Activated CD8-positive, alpha-beta T cell treated with anti-CD3 and anti-CD28 coated beads for 36 hours (primary cell): ENCODE measurements around the gene RYR1. TPM values are rescaled to one million over a fixed set of nuclear protein-coding genes. Genes with fewer than 3 reads are reported as not detected.
"Not testable (repeated sequence)": the region's sequence is repeated elsewhere in the genome, so short reads cannot be mapped to it uniquely, and the experiment has no call there.

Experiments
- ATAC-seq: fragments of 200-7000 bp; cut with Tn5 transposase; one replicate; pipeline ENCODE4 v1.10.0; 2021; ENCODE audit warnings: mild to moderate bottlenecking, moderate library complexity
- CTCF ChIA-PET: fragments of 350-600 bp; sonication (Branson Sonifier 250); formaldehyde crosslinking; loops from one replicate; lab custom pipeline; 2021; ENCODE audit warnings: antibody characterized with exemption; lab: Charles Lee
- POLR2A ChIA-PET: fragments of 350-600 bp; sonication (Branson Sonifier 250); formaldehyde crosslinking; loops from one replicate; lab custom pipeline; 2021; ENCODE audit warnings: antibody characterized with exemption; lab: Charles Lee
- DNase-seq: peaks from one replicate; pipeline ENCODE4 v3.0.0-alpha.2; 2020
- H3K27ac Mint-ChIP-seq: one replicate; pipeline ENCODE4 v1.8.0; 2021; ENCODE audit warnings: mild to moderate bottlenecking, mixed read lengths
- H3K27me3 Mint-ChIP-seq: one replicate; pipeline ENCODE4 v1.8.0; 2021; ENCODE audit warnings: mixed read lengths
- H3K36me3 Mint-ChIP-seq: one replicate; pipeline ENCODE4 v1.8.0; 2021; ENCODE audit warnings: low read depth, mixed read lengths
- H3K4me1 Mint-ChIP-seq: one replicate; pipeline ENCODE4 v1.8.0; 2021; ENCODE audit warnings: low read depth, mixed read lengths
- H3K4me3 Mint-ChIP-seq: one replicate; pipeline ENCODE4 v1.8.0; 2021; ENCODE audit warnings: mild to moderate bottlenecking, moderate library complexity, mixed read lengths
- H3K9me3 Mint-ChIP-seq: one replicate; pipeline ENCODE4 v1.8.0; 2021; ENCODE audit warnings: mixed read lengths
- CTCF ChIP-seq: fragments of 200-600 bp; IDR thresholded peaks from one replicate; pipeline ENCODE4 v1.8.0; 2022; ENCODE audit warnings: antibody characterized with exemption, mild to moderate bottlenecking
- intact Hi-C: fragments of 100-400 bp; cut with micrococcal nuclease; formaldehyde crosslinking; loops from one replicate; pipeline ENCODE4 v1.10.0; 2022
- total RNA-seq, 2 experiments: library from RNA; stranded (reverse); gene quantifications; one replicate each; pipeline ENCODE4 v1.2.3, GENCODE V29; 2021

Gene RYR1
- total RNA-seq, 2 experiments from 2014 or later, result 0.63 to 1.2 TPM

- Mint-ChIP-seq H3K27me3 (no peaks in the 10 kb centered on the region), H3K9me3 (no peaks in the 10 kb centered on the region), H3K4me1 (peaks cover 8% of the 10 kb centered on the region), H3K36me3 (peaks cover 59% of the 10 kb centered on the region), H3K27ac (no peak overlapping the region), H3K4me3 (no peak overlapping the region)
- intact Hi-C loops, result no loop called here
- no peak for TF ChIP-seq CTCF
- ATAC-seq (no peak), DNase-seq (no peak)
- CTCF ChIA-PET, result interaction anchor here (2.0 kb wide), 1 partner anchor 8 kb away, joined by 8 read pairs; no protein-coding TSS in a partner anchor
- POLR2A ChIA-PET, result no interaction called here
These were observed 192.9 kb downstream of the RYR1 start for GRCh38 chr19:38626401-38626800.

- H3K4me1 Mint-ChIP-seq, result peaks cover 6% of the 10 kb centered on the region
- ChIA-PET POLR2A (no interaction called here), CTCF (no interaction called here)
- peak overlapping the region; percentile 20 for H3K27ac Mint-ChIP-seq
- H3K36me3 Mint-ChIP-seq, result peaks cover 50% of the 10 kb centered on the region
- intact Hi-C loops, result no loop called here
- DNase-seq (no peak), ATAC-seq (no peak)
- no peaks in the 10 kb centered on the region for H3K9me3 Mint-ChIP-seq
- H3K27me3 Mint-ChIP-seq, result no peaks in the 10 kb centered on the region
- no peak for TF ChIP-seq CTCF
- H3K4me3 Mint-ChIP-seq, result no peak overlapping the region
These were observed 196.1 kb downstream of the RYR1 start for GRCh38 chr19:38629568-38629967.

GRCh38 chr19:38631301-38631700, 197.8 kb downstream of the RYR1 start:
- ATAC-seq, POLR2A ChIA-PET, CTCF ChIA-PET, DNase-seq, H3K9me3 Mint-ChIP-seq, H3K27me3 Mint-ChIP-seq, H3K27ac Mint-ChIP-seq, H3K4me3 Mint-ChIP-seq: not testable (repeated sequence)
- Mint-ChIP-seq H3K4me1 (peaks cover 20% of the 10 kb centered on the region), H3K36me3 (peaks cover 52% of the 10 kb centered on the region)
- intact Hi-C loops, result loop anchor here (10.0 kb wide), 1 partner anchor 226 kb away; the partner anchor contains the start of gene FAM98C

- H3K27ac Mint-ChIP-seq, result peak overlapping the region; percentile 30
- POLR2A ChIA-PET, H3K4me3 Mint-ChIP-seq, H3K27me3 Mint-ChIP-seq, ATAC-seq, H3K9me3 Mint-ChIP-seq, DNase-seq: not testable (repeated sequence)
- peaks cover 51% of the 10 kb centered on the region for H3K36me3 Mint-ChIP-seq
- CTCF ChIA-PET, result interaction anchor here (5.3 kb wide), 1 partner anchor 117 kb away, joined by 51 read pairs; no protein-coding TSS in a partner anchor
- H3K4me1 Mint-ChIP-seq, result peaks cover 26% of the 10 kb centered on the region
- intact Hi-C loops, result loop anchor here (10.0 kb wide), 1 partner anchor 227 kb away; the partner anchor contains the start of gene FAM98C
These were observed 198.5 kb downstream of the RYR1 start for GRCh38 chr19:38631811-38632475.

- ChIA-PET POLR2A (no interaction called here), CTCF (interaction anchor here (4.5 to 5.5 kb wide), 3 partner anchors 13 to 229 kb away, joined by 37 to 60 read pairs (median 51); partner anchors contain the start of genes EIF3K, FAM98C and MAP4K1)
- no peak overlapping the region for H3K27ac Mint-ChIP-seq
- intact Hi-C loops, result loop anchor here (10.0 kb wide), 1 partner anchor 228 kb away; the partner anchor contains the start of gene FAM98C
- H3K9me3 Mint-ChIP-seq, result no peaks in the 10 kb centered on the region
- peaks cover 33% of the 10 kb centered on the region for H3K4me1 Mint-ChIP-seq
- no peak overlapping the region for H3K4me3 Mint-ChIP-seq
- no peak for TF ChIP-seq CTCF
- H3K36me3 Mint-ChIP-seq, result peaks cover 53% of the 10 kb centered on the region
- no peak for ATAC-seq
- no peak for DNase-seq
- no peaks in the 10 kb centered on the region for H3K27me3 Mint-ChIP-seq
These were observed 199.2 kb downstream of the RYR1 start for GRCh38 chr19:38632476-38633213.
